HepG2 (cell line): ENCODE data around the gene AGAP1. TPM values are rescaled to one million over a fixed set of nuclear protein-coding genes. Genes with fewer than 3 reads are reported as not detected.

Experiments used
- ATAC-seq: fragments of 200-7000 bp; cut with Tn5 transposase; 3 replicates; pipeline ENCODE4 v1.9.1; 2020; ENCODE audit warnings: mild to moderate bottlenecking, moderate library complexity
- BruUV-seq: library from RNA; stranded (reverse); fragments of 400-500 nt; replicated peaks from 2 replicates; lab custom pipeline; 2021; lab: Mats Ljungman, UMichigan
- CTCF ChIA-PET: fragments of 300-600 bp; formaldehyde crosslinking; extraction: SDS; loops from one replicate; lab custom pipeline; 2021; ENCODE audit warnings: low total read pairs, inconsistent platforms, low intra/inter-chr PET ratio; lab: Yijun Ruan, JAX
- POLR2A ChIA-PET: fragments of 350-600 bp; sonication (Branson Sonifier 250); formaldehyde crosslinking; loops from one replicate; lab custom pipeline; 2020; ENCODE audit warnings: antibody characterized with exemption, inconsistent platforms; lab: Yijun Ruan, JAX
- DNase-seq: peaks from one replicate; pipeline ENCODE4 v3.0.0-alpha.2; 2015; ENCODE audit warnings: low spot score
- FAIRE-seq: peaks from 3 replicates; lab custom pipeline; 2011; peaks lifted over from hg19 to GRCh38; lab: Jason Lieb, UNC
- H2AFZ ChIP-seq: one replicate; pipeline ENCODE4 v1.6.1; 2011; ENCODE audit warnings: low read length, inconsistent platforms
- H3K27ac ChIP-seq: fragments of 300-600 bp; 3 replicates; pipeline ENCODE4 v1.8.0; 2011; ENCODE audit warnings: mixed run types, mild to moderate bottlenecking, mixed read lengths, low read length, inconsistent platforms; ENCODE audit not compliant: insufficient read depth; ENCODE audit errors: extremely low read length
- H3K27me3 ChIP-seq, 2 experiments: fragments of 200-600 bp in 1 of 2; 2 replicates in 1 of 2; 3 replicates in 1 of 2; pipeline versions ENCODE4 v1.6.0 to v1.8.0; 2011; ENCODE audit warnings: low read length in 2 of 2, mild to moderate bottlenecking in 2 of 2, moderate library complexity in 2 of 2, inconsistent platforms in 1 of 2; ENCODE audit not compliant: insufficient read depth in 2 of 2, control insufficient read depth in 1 of 2
- H3K36me3 ChIP-seq, 2 experiments: fragments of 200-600 bp in 1 of 2; replicated peaks in 1 of 2; 2 replicates in 1 of 2; 3 replicates in 1 of 2; pipeline versions ENCODE4 v1.5.1 to v1.8.0; 2011; ENCODE audit warnings: low read length in 2 of 2, inconsistent platforms in 1 of 2; ENCODE audit not compliant: insufficient read depth in 2 of 2, control insufficient read depth in 1 of 2
- H3K4me1 ChIP-seq: 2 replicates; pipeline ENCODE4 v1.5.1; 2012; ENCODE audit warnings: low read length, inconsistent platforms; ENCODE audit not compliant: insufficient read depth
- H3K4me2 ChIP-seq: 2 replicates; pipeline ENCODE4 v1.6.0; 2011; ENCODE audit warnings: low read depth, low read length, inconsistent platforms
- H3K4me3 ChIP-seq, 3 experiments: fragments of 200-600 bp in 1 of 3; sonication (generic), shearing (Covaris generic) in 1 of 3; replicated peaks in 1 of 3; 2 replicates each; pipeline ENCODE4 v1.5.1; 2011 to 2016; ENCODE audit warnings: low read length in 3 of 3, inconsistent platforms in 2 of 3, low read depth in 2 of 3, mild to moderate bottlenecking in 2 of 3, control low read depth in 1 of 3, mixed read lengths in 1 of 3; ENCODE audit not compliant: insufficient read depth in 1 of 3
- H3K79me2 ChIP-seq: one replicate; pipeline ENCODE4 v1.6.1; 2011; ENCODE audit warnings: low read length, inconsistent platforms; ENCODE audit not compliant: insufficient read depth
- H3K9ac ChIP-seq: 2 replicates; pipeline ENCODE4 v1.6.0; 2011; ENCODE audit warnings: mild to moderate bottlenecking, low read depth, low read length, inconsistent platforms; ENCODE audit not compliant: insufficient read depth
- H3K9me3 ChIP-seq: 2 replicates; pipeline ENCODE4 v1.5.1; 2012; ENCODE audit warnings: mild to moderate bottlenecking, low read length
- H4K20me1 ChIP-seq: 2 replicates; pipeline ENCODE4 v1.6.0; 2011; ENCODE audit warnings: inconsistent platforms, mild to moderate bottlenecking, low read length, moderate library complexity; ENCODE audit not compliant: insufficient read depth
- EEA1 ChIP-seq: sonication (generic); formaldehyde crosslinking; IDR thresholded peaks from 2 replicates; pipeline ENCODE4 v1.5.1; 2020; ENCODE audit warnings: mild to moderate bottlenecking, missing genetic modification reagents, borderline replicate concordance
- HDAC1 ChIP-seq: sonication (generic); formaldehyde crosslinking; IDR thresholded peaks from 2 replicates; pipeline ENCODE4 v1.5.1; 2020; ENCODE audit warnings: mild to moderate bottlenecking, missing genetic modification reagents
- HNF1B ChIP-seq: sonication (generic); formaldehyde crosslinking; IDR thresholded peaks from 2 replicates; pipeline ENCODE4 v1.5.1; 2020; ENCODE audit warnings: mild to moderate bottlenecking, moderate library complexity, missing genetic modification reagents
- HOXA3 ChIP-seq: sonication (generic); formaldehyde crosslinking; IDR thresholded peaks from 2 replicates; pipeline ENCODE4 v1.5.0; 2020; ENCODE audit warnings: missing genetic modification reagents
- NKX3-1 ChIP-seq: sonication (generic); formaldehyde crosslinking; IDR thresholded peaks from 2 replicates; pipeline ENCODE4 v1.5.0; 2020; ENCODE audit warnings: missing genetic modification reagents
- PREB ChIP-seq: sonication (generic); formaldehyde crosslinking; IDR thresholded peaks from 2 replicates; pipeline ENCODE4 v1.4.0; 2020; ENCODE audit warnings: missing genetic modification reagents
- REL ChIP-seq: sonication (generic); formaldehyde crosslinking; conservative IDR thresholded peaks from 2 replicates; pipeline ENCODE4 v1.8.0; 2022; ENCODE audit warnings: mild to moderate bottlenecking, missing genetic modification reagents, moderate library complexity
- ZNF180 ChIP-seq: sonication (generic); formaldehyde crosslinking; IDR thresholded peaks from 2 replicates; pipeline ENCODE4 v1.4.0; 2020; ENCODE audit warnings: low read depth, missing genetic modification reagents, borderline replicate concordance
- ZNF350 ChIP-seq: sonication (generic); formaldehyde crosslinking; IDR thresholded peaks from 2 replicates; pipeline ENCODE4 v1.4.0; 2020; ENCODE audit warnings: mild to moderate bottlenecking, low read depth, missing genetic modification reagents, borderline replicate concordance
- ZNF674 ChIP-seq: sonication (generic); formaldehyde crosslinking; IDR thresholded peaks from 2 replicates; pipeline ENCODE4 v1.5.0; 2020; ENCODE audit warnings: low read depth, mild to moderate bottlenecking, missing genetic modification reagents
- ZNF749 ChIP-seq: sonication (generic); formaldehyde crosslinking; IDR thresholded peaks from 2 replicates; pipeline ENCODE4 v1.8.0; 2022; ENCODE audit warnings: mild to moderate bottlenecking, missing genetic modification reagents, moderate library complexity, borderline replicate concordance
- WGBS: methylation state at CpG from one replicate; pipeline ENCODE4 v1.1.6; 2017; ENCODE audit warnings: low lambda C conversion rate; 5-methylcytosine and 5-hydroxymethylcytosine counted together
- in situ Hi-C: cut with HindIII; loops from 2 replicates; pipeline ENCODE4 v1.10.0; 2017; ENCODE audit warnings: low pct_unique_long_range_greater_than_20kb; ENCODE audit not compliant: extremely low pct_ligation_motif_present
- intact Hi-C: fragments of 100-400 bp; cut with micrococcal nuclease; formaldehyde crosslinking; loops from one replicate; pipeline ENCODE4 v1.10.0; 2022; ENCODE audit not compliant: unreplicated experiment
- polyA plus RNA-seq, 8 experiments: library from polyadenylated mRNA; depleted of rRNA in 3 of 8; stranded (reverse) in 7 of 8; unstranded in 1 of 8; fragments of >200 nt; fragmentation: Illumina TruSeq in 4 of 8; extraction: Trizol in 4 of 8; gene quantifications; 2 replicates each; pipeline versions ENCODE4 v1.2.1 to v1.2.3, GENCODE V29; 2011 to 2016; ENCODE audit warnings: low read depth in 4 of 8, missing spikeins in 1 of 8, mixed read lengths in 1 of 8; ENCODE audit not compliant: insufficient read depth in 1 of 8
- total RNA-seq, 5 experiments: library from RNA; depleted of rRNA; stranded (reverse); fragments of >200 nt; fragmentation: Illumina TruSeq; extraction: Trizol; gene quantifications; 2 replicates each; pipeline ENCODE4 v1.2.3, GENCODE V29; 2016; ENCODE audit warnings: low read depth in 1 of 5
- TF ChIP-seq, protein P1 (sequence below): sonication (generic); formaldehyde crosslinking; IDR thresholded peaks from 2 replicates; pipeline ENCODE4 v1.5.1; 2020; ENCODE audit warnings: missing genetic modification reagents, mild to moderate bottlenecking, borderline replicate concordance
- TF ChIP-seq, protein P2 (sequence below): sonication (generic); formaldehyde crosslinking; IDR thresholded peaks from 2 replicates; pipeline ENCODE4 v1.4.0; 2020; ENCODE audit warnings: missing genetic modification reagents

Gene AGAP1
- total and polyA plus RNA-seq, 2 of the 13 experiments (the other 11 are each of a cell fraction or from before 2014, with no cell fraction given) = 21.2 to 32.7 TPM

DNA sequence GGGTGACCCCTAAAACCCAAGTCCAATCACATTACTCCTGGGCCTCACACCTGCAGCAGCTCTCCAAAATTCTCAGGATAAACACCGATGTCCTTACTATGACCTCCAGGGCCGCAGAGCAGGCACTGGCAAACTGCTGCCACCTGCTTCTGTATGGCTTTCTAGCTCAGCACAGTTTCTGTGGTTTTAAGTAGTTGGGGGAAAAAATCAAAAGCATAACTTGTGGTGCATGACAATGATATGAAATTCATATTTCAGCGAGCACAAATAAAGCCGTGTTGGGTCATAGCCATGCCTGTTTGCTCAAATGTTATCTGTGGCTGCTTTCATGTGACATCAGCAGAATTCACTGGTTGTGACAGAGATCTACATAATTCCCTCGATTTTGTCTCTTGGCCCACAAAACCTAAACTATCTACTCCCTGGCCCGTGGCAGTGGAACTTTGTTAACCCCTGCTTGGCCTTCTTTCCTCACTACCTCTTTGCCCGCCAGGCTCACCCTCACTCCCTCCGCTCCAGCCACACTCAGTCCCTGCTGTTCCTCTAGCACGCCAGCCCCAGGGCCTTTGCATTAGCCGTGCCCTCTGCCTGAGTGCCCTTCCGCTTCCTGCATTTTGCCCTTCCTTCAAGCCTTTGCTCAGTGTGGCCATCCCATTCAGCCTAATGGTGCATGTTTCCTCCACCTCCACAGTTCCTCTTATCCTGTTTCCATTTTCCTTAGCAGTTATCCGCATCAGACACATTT lies 108.3 kb downstream of the AGAP1 start:
- CTCF ChIA-PET = no interaction called here
- Histone ChIP-seq H4K20me1 (peaks cover 40% of the 10 kb centered on the region), H3K79me2 (peaks cover 54% of the 10 kb centered on the region), H3K36me3 (peaks cover 0 to 3% of the 10 kb centered on the region in 2 experiments; a peak in 1 of 5 replicates), H3K4me2 (no peak overlapping the region), H3K9me3 (no peaks in the 10 kb centered on the region), H3K4me1 (peaks cover 43% of the 10 kb centered on the region), H3K9ac (no peak overlapping the region), H2AFZ (no peak overlapping the region), H3K27me3 (no peaks in the 10 kb centered on the region), H3K27ac (no peak overlapping the region), H3K4me3 (no peak overlapping the region)
- POLR2A ChIA-PET = no interaction called here
- WGBS = 86% methylated on average over 12 of the region's 12 CpGs
- intact Hi-C loops (no loop called here), in situ Hi-C loops (no loop called here)
- DNase-seq = no peak
- no peak for TF ChIP-seq ZNF350 (CRISPR knock-in tag)
- no peak for TF ChIP-seq ZNF180 (CRISPR knock-in tag)
- TF ChIP-seq NKX3-1 (CRISPR knock-in tag) = no peak
- TF ChIP-seq, protein P1, sequence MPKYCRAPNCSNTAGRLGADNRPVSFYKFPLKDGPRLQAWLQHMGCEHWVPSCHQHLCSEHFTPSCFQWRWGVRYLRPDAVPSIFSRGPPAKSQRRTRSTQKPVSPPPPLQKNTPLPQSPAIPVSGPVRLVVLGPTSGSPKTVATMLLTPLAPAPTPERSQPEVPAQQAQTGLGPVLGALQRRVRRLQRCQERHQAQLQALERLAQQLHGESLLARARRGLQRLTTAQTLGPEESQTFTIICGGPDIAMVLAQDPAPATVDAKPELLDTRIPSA (CRISPR knock-in tag) = no peak
- no peak for TF ChIP-seq HOXA3
- no peak for TF ChIP-seq PREB (CRISPR knock-in tag)
- TF ChIP-seq HNF1B (CRISPR knock-in tag) = no peak
- no peak for TF ChIP-seq HDAC1 (CRISPR knock-in tag)
- no peak for TF ChIP-seq REL (CRISPR knock-in tag)
- TF ChIP-seq ZNF674 (CRISPR knock-in tag) = no peak
- TF ChIP-seq ZNF749 (CRISPR knock-in tag) = no peak
- TF ChIP-seq, protein P2, sequence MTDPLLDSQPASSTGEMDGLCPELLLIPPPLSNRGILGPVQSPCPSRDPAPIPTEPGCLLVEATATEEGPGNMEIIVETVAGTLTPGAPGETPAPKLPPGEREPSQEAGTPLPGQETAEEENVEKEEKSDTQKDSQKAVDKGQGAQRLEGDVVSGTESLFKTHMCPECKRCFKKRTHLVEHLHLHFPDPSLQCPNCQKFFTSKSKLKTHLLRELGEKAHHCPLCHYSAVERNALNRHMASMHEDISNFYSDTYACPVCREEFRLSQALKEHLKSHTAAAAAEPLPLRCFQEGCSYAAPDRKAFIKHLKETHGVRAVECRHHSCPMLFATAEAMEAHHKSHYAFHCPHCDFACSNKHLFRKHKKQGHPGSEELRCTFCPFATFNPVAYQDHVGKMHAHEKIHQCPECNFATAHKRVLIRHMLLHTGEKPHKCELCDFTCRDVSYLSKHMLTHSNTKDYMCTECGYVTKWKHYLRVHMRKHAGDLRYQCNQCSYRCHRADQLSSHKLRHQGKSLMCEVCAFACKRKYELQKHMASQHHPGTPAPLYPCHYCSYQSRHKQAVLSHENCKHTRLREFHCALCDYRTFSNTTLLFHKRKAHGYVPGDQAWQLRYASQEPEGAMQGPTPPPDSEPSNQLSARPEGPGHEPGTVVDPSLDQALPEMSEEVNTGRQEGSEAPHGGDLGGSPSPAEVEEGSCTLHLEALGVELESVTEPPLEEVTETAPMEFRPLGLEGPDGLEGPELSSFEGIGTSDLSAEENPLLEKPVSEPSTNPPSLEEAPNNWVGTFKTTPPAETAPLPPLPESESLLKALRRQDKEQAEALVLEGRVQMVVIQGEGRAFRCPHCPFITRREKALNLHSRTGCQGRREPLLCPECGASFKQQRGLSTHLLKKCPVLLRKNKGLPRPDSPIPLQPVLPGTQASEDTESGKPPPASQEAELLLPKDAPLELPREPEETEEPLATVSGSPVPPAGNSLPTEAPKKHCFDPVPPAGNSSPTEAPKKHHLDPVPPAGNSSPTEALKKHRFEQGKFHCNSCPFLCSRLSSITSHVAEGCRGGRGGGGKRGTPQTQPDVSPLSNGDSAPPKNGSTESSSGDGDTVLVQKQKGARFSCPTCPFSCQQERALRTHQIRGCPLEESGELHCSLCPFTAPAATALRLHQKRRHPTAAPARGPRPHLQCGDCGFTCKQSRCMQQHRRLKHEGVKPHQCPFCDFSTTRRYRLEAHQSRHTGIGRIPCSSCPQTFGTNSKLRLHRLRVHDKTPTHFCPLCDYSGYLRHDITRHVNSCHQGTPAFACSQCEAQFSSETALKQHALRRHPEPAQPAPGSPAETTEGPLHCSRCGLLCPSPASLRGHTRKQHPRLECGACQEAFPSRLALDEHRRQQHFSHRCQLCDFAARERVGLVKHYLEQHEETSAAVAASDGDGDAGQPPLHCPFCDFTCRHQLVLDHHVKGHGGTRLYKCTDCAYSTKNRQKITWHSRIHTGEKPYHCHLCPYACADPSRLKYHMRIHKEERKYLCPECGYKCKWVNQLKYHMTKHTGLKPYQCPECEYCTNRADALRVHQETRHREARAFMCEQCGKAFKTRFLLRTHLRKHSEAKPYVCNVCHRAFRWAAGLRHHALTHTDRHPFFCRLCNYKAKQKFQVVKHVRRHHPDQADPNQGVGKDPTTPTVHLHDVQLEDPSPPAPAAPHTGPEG (CRISPR knock-in tag) = no peak
- no peak for TF ChIP-seq EEA1 (CRISPR knock-in tag)
- no peak for ATAC-seq
- no TSS peak for BruUV-seq
- FAIRE-seq = no peak
